Naive thymus-derived CD8-positive, alpha-beta T cell (primary cell): ENCODE data around the gene CEP19. TPM values are rescaled to one million over a fixed set of nuclear protein-coding genes. Genes with fewer than 3 reads are reported as not detected.

Experiments
- ATAC-seq, 2 donors: fragments of 150-1000 bp; cut with Tn5 transposase in 1 of 2; sonication (Bioruptor Pico), chemical (Tn5 transposase) in 1 of 2; 1 replicate in 1 of 2; 2 replicates in 1 of 2; pipeline ENCODE4 v1.10.0; 2021; ENCODE audit warnings: mild to moderate bottlenecking in 2 of 2, moderate library complexity in 2 of 2
- POLR2A ChIA-PET: fragments of 350-600 bp; sonication (Branson Sonifier 250); formaldehyde crosslinking; loops from one replicate; lab custom pipeline; 2021; ENCODE audit warnings: antibody characterized with exemption; lab: Charles Lee
- DNase-seq, 10 donors: peaks; one replicate each; pipeline versions ENCODE4 v3.0.0 to v3.0.0-alpha.2; 2020 to 2022
- H3K27ac Mint-ChIP-seq, 10 donors: one replicate each; pipeline ENCODE4 v1.8.0; 2020 to 2022; ENCODE audit warnings: mild to moderate bottlenecking in 10 of 10, mixed read lengths in 10 of 10, moderate library complexity in 4 of 10, inconsistent platforms in 1 of 10
- H3K27me3 Mint-ChIP-seq, 5 donors: one replicate each; pipeline ENCODE4 v1.8.0; 2021 to 2022; ENCODE audit warnings: mixed read lengths in 5 of 5
- H3K36me3 Mint-ChIP-seq, 3 donors: one replicate each; pipeline ENCODE4 v1.8.0; 2020 to 2022; ENCODE audit warnings: mixed read lengths in 3 of 3, mild to moderate bottlenecking in 2 of 3, inconsistent platforms in 1 of 3
- H3K4me1 Mint-ChIP-seq, 4 donors: one replicate each; pipeline ENCODE4 v1.8.0; 2021 to 2022; ENCODE audit warnings: mixed read lengths in 4 of 4
- H3K4me3 Mint-ChIP-seq, 10 donors: one replicate each; pipeline ENCODE4 v1.8.0; 2020 to 2022; ENCODE audit warnings: mild to moderate bottlenecking in 10 of 10, mixed read lengths in 10 of 10, moderate library complexity in 6 of 10, inconsistent platforms in 1 of 10
- H3K9me3 Mint-ChIP-seq, 9 donors: one replicate each; pipeline ENCODE4 v1.8.0; 2020 to 2022; ENCODE audit warnings: mixed read lengths in 9 of 9, mild to moderate bottlenecking in 3 of 9, inconsistent platforms in 1 of 9, moderate library complexity in 1 of 9
- polyA plus RNA-seq, 3 donors: library from polyadenylated mRNA; unstranded; fragments of 300-500 nt; fragmentation: Illumina TruSeq; gene quantifications; one replicate each; pipeline ENCODE4 v1.2.3, GENCODE V29; 2021
- total RNA-seq, 8 experiments: library from RNA in 2 of 8; stranded (reverse) in 2 of 8; gene quantifications; one replicate each; pipeline ENCODE4 v1.2.3 and lab custom pipeline; 2021 to 2026

CEP19 gene
- total and polyA plus RNA-seq, 5 experiments from 2014 or later: 4.4 to 6.9 (median 4.6) TPM

DNA sequence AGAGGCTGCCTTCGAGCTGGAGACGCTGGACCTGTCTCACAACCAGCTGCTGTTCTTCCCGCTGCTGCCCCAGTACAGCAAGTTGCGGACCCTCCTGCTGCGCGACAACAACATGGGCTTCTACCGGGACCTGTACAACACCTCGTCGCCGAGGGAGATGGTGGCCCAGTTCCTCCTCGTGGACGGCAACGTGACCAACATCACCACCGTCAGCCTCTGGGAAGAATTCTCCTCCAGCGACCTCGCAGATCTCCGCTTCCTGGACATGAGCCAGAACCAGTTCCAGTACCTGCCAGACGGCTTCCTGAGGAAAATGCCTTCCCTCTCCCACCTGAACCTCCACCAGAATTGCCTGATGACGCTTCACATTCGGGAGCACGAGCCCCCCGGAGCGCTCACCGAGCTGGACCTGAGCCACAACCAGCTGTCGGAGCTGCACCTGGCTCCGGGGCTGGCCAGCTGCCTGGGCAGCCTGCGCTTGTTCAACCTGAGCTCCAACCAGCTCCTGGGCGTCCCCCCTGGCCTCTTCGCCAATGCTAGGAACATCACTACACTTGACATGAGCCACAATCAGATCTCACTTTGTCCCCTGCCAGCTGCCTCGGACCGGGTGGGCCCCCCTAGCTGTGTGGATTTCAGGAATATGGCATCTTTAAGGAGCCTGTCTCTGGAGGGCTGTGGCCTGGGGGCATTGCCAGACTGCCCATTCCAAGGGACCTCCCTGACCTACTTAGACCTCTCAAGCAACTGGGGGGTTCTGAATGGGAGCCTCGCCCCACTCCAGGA is 51.5 kb downstream of the CEP19 start:
- no peak overlapping the region for H3K4me3 Mint-ChIP-seq
- no peaks in the 10 kb centered on the region for H3K27me3 Mint-ChIP-seq
- peaks cover 0 to 3% (median 0%) of the 10 kb centered on the region in 4 donors for H3K4me1 Mint-ChIP-seq
- H3K36me3 Mint-ChIP-seq: peaks cover 0 to 41% (median 10%) of the 10 kb centered on the region in 3 donors
- no peaks in the 10 kb centered on the region for H3K9me3 Mint-ChIP-seq
- POLR2A ChIA-PET: no interaction called here
- H3K27ac Mint-ChIP-seq: no peak overlapping the region
- ATAC-seq (no peak), DNase-seq (no peak)

DNA sequence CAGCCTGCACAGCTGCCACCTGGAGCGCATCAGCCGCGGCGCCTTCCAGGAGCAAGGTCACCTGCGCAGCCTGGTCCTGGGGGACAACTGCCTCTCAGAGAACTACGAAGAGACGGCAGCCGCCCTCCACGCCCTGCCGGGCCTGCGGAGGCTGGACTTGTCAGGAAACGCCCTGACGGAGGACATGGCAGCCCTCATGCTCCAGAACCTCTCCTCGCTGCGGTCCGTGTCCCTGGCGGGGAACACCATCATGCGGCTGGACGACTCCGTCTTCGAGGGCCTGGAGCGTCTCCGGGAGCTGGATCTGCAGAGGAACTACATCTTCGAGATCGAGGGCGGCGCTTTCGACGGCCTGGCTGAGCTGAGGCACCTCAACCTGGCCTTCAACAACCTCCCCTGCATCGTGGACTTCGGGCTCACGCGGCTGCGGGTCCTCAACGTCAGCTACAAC is 52.1 kb downstream of the CEP19 start:
- ATAC-seq (no peak), DNase-seq (no peak)
- no peaks in the 10 kb centered on the region for H3K27me3 Mint-ChIP-seq
- no peaks in the 10 kb centered on the region for H3K9me3 Mint-ChIP-seq
- POLR2A ChIA-PET: no interaction called here
- H3K4me3 Mint-ChIP-seq: no peak overlapping the region
- H3K36me3 Mint-ChIP-seq: peaks cover 0 to 45% (median 12%) of the 10 kb centered on the region in 3 donors
- H3K4me1 Mint-ChIP-seq: peaks cover 0 to 4% (median 0%) of the 10 kb centered on the region in 4 donors
- no peak overlapping the region for H3K27ac Mint-ChIP-seq

Other genes with a start within 250 kb of the CEP19 start
- gene RNF168, start 208.5 kb downstream of the CEP19 start, total RNA-seq: 10 to 100 TPM; 56.0 to 56.5 TPM
- gene RNF168, start 208.5 kb downstream of the CEP19 start, polyA plus RNA-seq: 1 to 10 TPM; 7.7 to 9.2 (median 8.4) TPM
- gene SMCO1, start 196.9 kb downstream of the CEP19 start, total RNA-seq: not detected
- gene SMCO1, start 196.9 kb downstream of the CEP19 start, polyA plus RNA-seq: not detected
- gene WDR53, start 143.7 kb downstream of the CEP19 start, total RNA-seq: 10 to 100 TPM; 19.4 to 23.0 TPM
- 10 to 100 TPM; 11.8 to 17.4 (median 12.6) TPM for gene WDR53, start 143.7 kb downstream of the CEP19 start, polyA plus RNA-seq
- gene FBXO45, start 143.6 kb downstream of the CEP19 start, total RNA-seq: 1 to 10 TPM; 4.3 to 4.7 TPM
- gene FBXO45, start 143.6 kb downstream of the CEP19 start, polyA plus RNA-seq: 1 to 10 TPM; 1.7 to 2.9 (median 2.8) TPM
- 1 to 10 TPM; 3.4 to 4.1 TPM for gene NRROS, start 72.6 kb downstream of the CEP19 start, total RNA-seq
- under 1 TPM; 0.29 to 0.92 (median 0.87) TPM for gene NRROS, start 72.6 kb downstream of the CEP19 start, polyA plus RNA-seq
- gene PIGX, start 127 bp upstream of the CEP19 start, total RNA-seq: 10 to 100 TPM; 15.6 to 16.2 TPM
- gene PIGX, start 127 bp upstream of the CEP19 start, polyA plus RNA-seq: 10 to 100 TPM; 28.9 to 32.6 (median 32.1) TPM
- 10 to 100 TPM; 76.6 to 81.0 TPM for gene PAK2, start 27.6 kb upstream of the CEP19 start, total RNA-seq
- 10 to 100 TPM; 28.4 to 30.3 (median 30.1) TPM for gene PAK2, start 27.6 kb upstream of the CEP19 start, polyA plus RNA-seq
- 10 to 100 TPM; 42.4 to 43.2 TPM for gene SENP5, start 155.7 kb upstream of the CEP19 start, total RNA-seq
- gene SENP5, start 155.7 kb upstream of the CEP19 start, polyA plus RNA-seq: 1 to 10 TPM; 5.4 to 8.2 (median 8.0) TPM
- gene NCBP2, start 230.3 kb upstream of the CEP19 start, total RNA-seq: 10 to 100 TPM; 80.5 to 86.4 TPM
- gene NCBP2, start 230.3 kb upstream of the CEP19 start, polyA plus RNA-seq: 10 to 100 TPM; 54.9 to 87.0 (median 70.8) TPM